ENCODE results near the gene TRRAP. TPM values are rescaled to one million over a fixed set of nuclear protein-coding genes. Genes with fewer than 3 reads are reported as not detected.
"Not testable (repeated sequence)": the region's sequence is repeated elsewhere in the genome, so short reads cannot be mapped to it uniquely, and the experiment has no call there.

The TRRAP gene
- total RNA-seq, 1 donor from 2014 or later = 25.8 TPM

DNA sequence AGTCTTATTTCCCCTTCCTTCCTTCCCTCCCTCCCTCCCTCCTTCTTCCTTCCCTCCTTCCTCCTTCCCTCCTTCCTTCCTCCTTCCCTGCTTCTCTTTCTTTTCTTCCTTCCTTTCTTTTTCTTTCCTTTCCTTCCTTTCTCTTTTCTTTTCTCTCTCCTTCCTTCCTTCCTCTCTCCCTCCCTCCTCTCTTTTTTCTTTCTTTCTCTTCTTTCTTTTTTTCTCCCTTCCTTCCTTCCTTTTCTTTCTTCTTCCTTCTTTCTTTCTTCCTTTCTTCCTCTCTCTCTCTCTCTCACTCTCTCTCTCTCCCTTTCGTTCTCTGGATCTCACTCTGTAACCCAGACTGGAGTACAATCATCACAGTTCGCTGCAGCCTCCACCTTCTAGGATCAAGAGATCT lies 14.7 kb upstream of the TRRAP start:
- intact Hi-C loops (cut with DNase I) = no loop called here
- DNase-seq (ENCODE audit: low spot score) = no peak

GRCh38 chr7:98864731-98865453 lies 13.4 kb upstream of the TRRAP start:
- intact Hi-C loops (cut with DNase I) = no loop called here
- DNase-seq (ENCODE audit: low spot score) = no peak

GRCh38 chr7:98866351-98866750 lies 12.0 kb upstream of the TRRAP start:
- DNase-seq (ENCODE audit: low spot score) = no peak
- intact Hi-C loops (cut with DNase I) = no loop called here

DNA sequence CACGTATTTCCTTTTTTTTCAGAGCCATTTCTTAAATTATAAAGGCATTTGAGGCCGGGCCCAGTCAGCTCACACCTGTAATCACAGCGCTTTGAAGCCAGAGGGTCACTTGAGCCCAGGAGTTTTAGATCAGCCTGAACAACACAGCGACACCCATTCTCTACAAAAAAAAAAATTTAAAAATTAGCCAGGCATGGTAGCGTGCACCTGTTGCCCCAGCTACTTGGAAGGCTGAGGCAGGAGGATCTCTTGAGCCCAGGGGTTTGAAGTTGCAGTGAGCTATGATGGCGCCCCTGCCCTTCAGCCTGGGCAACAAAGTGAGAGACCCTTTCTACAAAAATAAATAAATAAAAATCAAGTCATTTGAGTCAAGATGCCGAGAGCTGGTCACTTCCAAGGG lies 11.6 kb upstream of the TRRAP start:
- DNase-seq (ENCODE audit: low spot score) = no peak
- intact Hi-C loops (cut with DNase I) = no loop called here

GRCh38 chr7:98868450-98868849 lies 9.9 kb upstream of the TRRAP start:
- DNase-seq (ENCODE audit: low spot score) = no peak
- intact Hi-C loops (cut with DNase I) = no loop called here

- no peak for DNase-seq (ENCODE audit: low spot score)
- intact Hi-C loops (cut with DNase I) = no loop called here
Observed at GRCh38 chr7:98869027-98869596, 9.2 kb upstream of the TRRAP start.

GRCh38 chr7:98869597-98870120 lies 8.7 kb upstream of the TRRAP start, which contains the start of gene TMEM130:
TMEM130 (minus strand) TSS chr7:98870014; CDS start chr7:98869861, 153 bp downstream.
- intact Hi-C loops (cut with DNase I) = no loop called here
- no peak for DNase-seq (ENCODE audit: low spot score)

- no peak for DNase-seq (ENCODE audit: low spot score)
- intact Hi-C loops (cut with DNase I) = no loop called here
Observed at GRCh38 chr7:98870121-98870651, 8.1 kb upstream of the TRRAP start.

DNA sequence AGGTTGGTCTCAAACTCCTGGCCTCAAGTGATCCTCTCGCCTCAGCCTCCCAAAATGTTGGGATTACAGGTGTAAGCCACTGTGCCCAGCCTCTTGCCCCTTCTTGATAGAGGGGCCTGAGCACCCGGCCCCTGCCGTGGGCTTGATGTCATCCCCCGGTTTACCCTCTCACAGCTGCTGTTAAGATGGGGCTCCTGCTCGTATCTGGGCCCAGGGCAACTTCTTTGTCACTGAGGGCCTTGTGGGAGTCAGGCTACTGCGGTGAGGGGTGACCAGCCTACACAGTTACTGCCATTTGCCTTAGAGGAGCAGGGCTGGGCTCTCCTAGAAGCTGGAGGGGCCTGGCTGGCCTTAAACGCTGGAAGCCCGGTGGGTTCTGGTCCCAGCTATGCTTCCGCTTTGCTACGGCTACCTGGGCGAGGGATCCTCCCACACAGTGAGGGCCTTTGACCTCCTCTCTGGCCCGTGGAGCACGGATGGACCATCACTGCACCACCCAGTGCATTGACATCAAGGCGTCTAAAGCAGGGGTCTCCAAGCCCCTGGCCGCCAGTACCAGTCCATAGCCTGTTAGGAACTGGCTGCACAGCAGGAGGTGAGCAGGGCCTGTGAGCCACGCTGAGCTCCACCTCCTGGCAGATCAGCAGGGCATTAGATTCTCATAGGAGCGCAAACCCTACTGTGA lies 7.4 kb upstream of the TRRAP start:
- intact Hi-C loops (cut with DNase I) = no loop called here
- peak; percentile 71 for DNase-seq (ENCODE audit: low spot score)

DNA sequence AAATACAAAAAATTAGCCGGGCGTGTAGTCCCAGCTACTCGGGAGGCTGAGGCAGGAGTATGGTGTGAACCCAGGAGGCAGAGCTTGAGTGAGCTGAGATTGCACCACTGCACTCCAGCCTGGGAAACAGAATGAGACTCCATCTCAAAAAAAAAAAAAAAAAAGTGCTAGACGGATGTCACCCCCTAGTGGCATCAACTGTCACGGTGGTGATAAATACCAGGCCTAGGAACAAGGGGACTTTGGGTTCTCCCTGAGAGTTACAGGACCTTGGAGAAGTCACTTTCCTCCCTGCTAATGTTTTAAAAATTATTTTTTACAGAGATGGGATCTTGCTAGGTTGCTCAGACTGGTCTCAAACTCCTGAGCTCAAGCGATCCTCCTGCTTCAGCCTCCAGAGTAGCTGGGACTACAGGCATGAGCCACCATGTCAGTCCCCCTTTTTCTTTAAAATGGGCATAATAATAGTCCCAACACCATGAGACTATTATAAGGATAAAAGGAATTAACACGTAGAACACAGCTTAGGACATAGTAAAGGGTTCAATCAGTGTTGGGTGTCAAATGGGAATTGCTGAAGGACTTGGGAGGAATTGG lies 5.9 kb upstream of the TRRAP start:
- intact Hi-C loops (cut with DNase I) = no loop called here
- no peak for DNase-seq (ENCODE audit: low spot score)

DNA sequence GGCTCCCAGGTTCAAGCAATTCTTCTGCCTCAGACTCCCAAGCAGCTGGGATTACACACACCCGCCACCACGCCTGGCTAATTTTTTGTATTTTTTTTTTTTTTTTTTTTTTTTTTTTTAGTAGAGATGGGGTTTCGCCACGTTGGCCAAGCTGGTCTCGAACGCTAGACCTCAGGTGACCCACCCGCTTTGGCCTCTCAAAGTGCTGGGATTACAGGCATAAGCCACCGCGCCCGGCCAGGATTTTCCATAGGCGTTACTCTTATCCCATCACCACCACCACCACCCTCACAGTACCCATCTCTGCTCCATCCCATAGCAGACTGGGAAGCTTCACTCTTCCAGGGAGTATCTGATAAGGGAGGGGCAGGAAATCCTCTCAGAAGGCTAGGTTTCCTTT lies 4.7 kb upstream of the TRRAP start:
- intact Hi-C loops (cut with DNase I); DNase-seq (ENCODE audit: low spot score): not testable (repeated sequence)

DNA sequence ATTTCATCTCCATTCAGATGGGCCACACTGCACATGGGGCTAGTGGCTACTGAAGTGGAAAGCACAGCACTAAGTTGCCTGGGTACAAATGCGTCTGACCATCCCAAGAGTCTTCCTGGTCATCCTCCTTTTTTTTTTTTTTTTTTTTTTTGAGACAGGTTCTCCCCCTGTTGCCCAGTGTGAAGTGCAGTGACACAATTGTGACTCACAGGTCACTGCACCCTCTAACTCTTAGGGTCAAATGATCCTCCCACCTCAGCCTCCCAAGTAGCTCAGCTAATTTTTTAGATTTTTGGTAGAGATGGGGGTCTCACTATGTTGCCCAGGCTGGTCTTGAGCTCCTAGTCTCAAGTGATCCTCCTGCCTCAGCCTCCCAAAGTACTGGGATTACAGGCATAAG lies 3.4 kb upstream of the TRRAP start:
- DNase-seq (ENCODE audit: low spot score) = no peak
- intact Hi-C loops (cut with DNase I) = no loop called here

DNA sequence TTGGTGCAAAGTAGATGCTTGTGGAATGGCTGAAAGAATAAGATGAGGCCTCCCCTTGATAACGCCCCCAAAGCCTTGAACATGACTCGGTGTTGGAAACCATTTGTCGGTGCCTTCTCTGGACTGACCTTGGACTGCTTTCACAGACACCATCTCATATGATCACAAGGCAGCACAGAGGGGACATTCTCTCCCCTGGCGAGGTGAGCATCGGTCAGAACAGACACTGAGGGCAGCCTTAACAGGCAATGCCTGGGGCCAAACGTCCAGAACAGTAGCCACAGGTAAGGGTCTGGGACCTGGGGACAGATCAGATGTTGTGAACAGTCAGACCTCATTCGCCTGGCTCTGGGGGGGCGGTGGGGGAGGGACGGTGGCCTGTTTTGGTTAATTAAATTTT lies 2.8 kb upstream of the TRRAP start:
- intact Hi-C loops (cut with DNase I) = no loop called here
- DNase-seq (ENCODE audit: low spot score) = no peak

GRCh38 chr7:98877146-98877545 lies 1.2 kb upstream of the TRRAP start:
- intact Hi-C loops (cut with DNase I) = no loop called here
- no peak for DNase-seq (ENCODE audit: low spot score)

GRCh38 chr7:98877692-98878364 lies 504 bp upstream of the TRRAP start:
- intact Hi-C loops (cut with DNase I) = no loop called here

GRCh38 chr7:98879198-98879978 lies 1.1 kb downstream of the TRRAP start:
- no peak for DNase-seq (ENCODE audit: low spot score)
- intact Hi-C loops (cut with DNase I) = no loop called here

More at GRCh38 chr7:98877692-98878364, 504 bp upstream of the TRRAP start:
- DNase-seq (ENCODE audit: low spot score) = no peak

GRCh38 chr7:98879979-98880315 lies 1.6 kb downstream of the TRRAP start:
- no peak for DNase-seq (ENCODE audit: low spot score)
- intact Hi-C loops (cut with DNase I) = no loop called here

DNA sequence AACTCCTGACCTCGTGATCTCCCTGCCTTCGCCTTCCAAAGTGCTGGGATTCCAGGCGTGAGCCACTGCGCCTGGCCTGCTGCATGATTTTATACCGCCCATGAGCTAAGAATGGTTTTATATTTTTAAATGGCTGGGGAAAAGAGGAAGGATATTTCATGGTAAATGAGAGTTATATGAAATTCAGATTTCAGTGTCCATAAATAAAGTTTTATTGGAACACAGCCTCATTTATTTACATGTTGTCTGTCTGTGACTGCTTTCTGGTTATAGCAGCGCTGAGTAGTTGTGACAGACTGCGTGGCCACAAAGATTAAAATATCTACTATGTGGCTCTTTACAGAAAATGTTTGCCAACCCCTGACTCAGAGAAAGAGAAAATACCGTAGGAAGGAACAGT lies 2.2 kb downstream of the TRRAP start:
- DNase-seq (ENCODE audit: low spot score) = no peak
- intact Hi-C loops (cut with DNase I) = no loop called here

Data from cardiac septum (tissue), 1 donor.